A673 (cell line): ENCODE results near the gene PSMA5. TPM values are rescaled to one million over a fixed set of nuclear protein-coding genes. Genes with fewer than 3 reads are reported as not detected.
"Not testable (repeated sequence)": the region's sequence is repeated elsewhere in the genome, so short reads cannot be mapped to it uniquely, and the experiment has no call there.

Experiments used
- BruUV-seq: library from RNA; stranded (reverse); fragments of 400-500 nt; replicated peaks from 2 replicates; lab custom pipeline; 2021; lab: Mats Ljungman, UMichigan
- CTCF ChIA-PET: fragments of 300-600 bp; sonication (Branson Sonifier 250); formaldehyde crosslinking; loops from one replicate; lab custom pipeline; 2022; ENCODE audit warnings: antibody characterized with exemption; lab: Charles Lee
- POLR2A ChIA-PET: fragments of 300-600 bp; sonication (Branson Sonifier 250); formaldehyde crosslinking; loops from one replicate; lab custom pipeline; 2022; ENCODE audit warnings: antibody characterized with exemption; ENCODE audit not compliant: low non-redundant PET; lab: Charles Lee
- DNase-seq: peaks from one replicate; pipeline ENCODE4 v3.0.0-alpha.2; 2015; ENCODE audit warnings: low spot score
- H3K27ac ChIP-seq: fragments of 200-600 bp; sonication (generic); 2 replicates; pipeline ENCODE4 v1.5.1; 2016; ENCODE audit warnings: mixed run types, low read depth, mild to moderate bottlenecking, mixed read lengths, antibody characterized with exemption, low read length; ENCODE audit not compliant: poor library complexity, severe bottlenecking
- H3K27me3 ChIP-seq: fragments of 200-600 bp; sonication (generic); replicated peaks from 2 replicates; pipeline ENCODE4 v1.6.1; 2017; ENCODE audit warnings: mixed run types, low read depth, mild to moderate bottlenecking, mixed read lengths, antibody characterized with exemption, low read length; ENCODE audit not compliant: insufficient read depth, poor library complexity
- H3K36me3 ChIP-seq: fragments of 200-600 bp; sonication (generic); 2 replicates; pipeline ENCODE4 v1.6.1; 2016; ENCODE audit warnings: mixed run types, mild to moderate bottlenecking, mixed read lengths, antibody characterized with exemption, low read length; ENCODE audit not compliant: insufficient read depth, poor library complexity, severe bottlenecking
- H3K4me1 ChIP-seq: fragments of 200-600 bp; sonication (generic); 2 replicates; pipeline ENCODE4 v1.6.1; 2017; ENCODE audit warnings: mixed run types, mild to moderate bottlenecking, mixed read lengths, antibody characterized with exemption, low read length; ENCODE audit not compliant: insufficient read depth, poor library complexity, severe bottlenecking
- H3K4me3 ChIP-seq: fragments of 200-600 bp; sonication (generic); 2 replicates; pipeline ENCODE4 v1.5.1; 2016; ENCODE audit warnings: low read depth, mixed run types, mild to moderate bottlenecking, mixed read lengths, low read length; ENCODE audit not compliant: poor library complexity, severe bottlenecking
- H3K9me3 ChIP-seq: fragments of 200-600 bp; sonication (generic); 2 replicates; pipeline ENCODE4 v1.6.1; 2016; ENCODE audit warnings: mixed run types, low read depth, mild to moderate bottlenecking, mixed read lengths, antibody characterized with exemption, low read length; ENCODE audit not compliant: poor library complexity, severe bottlenecking
- EZH2 ChIP-seq: fragments of 200-600 bp; sonication (generic); IDR thresholded peaks from 2 replicates; pipeline ENCODE4 v1.6.1; 2017; ENCODE audit warnings: borderline replicate concordance, low read depth, mild to moderate bottlenecking, mixed read lengths, antibody characterized with exemption, low read length; ENCODE audit not compliant: poor library complexity, severe bottlenecking
- intact Hi-C: fragments of 100-400 bp; cut with micrococcal nuclease; formaldehyde crosslinking; loops from one replicate; pipeline ENCODE4 v1.10.0; 2022; ENCODE audit not compliant: unreplicated experiment
- total RNA-seq: library from RNA; stranded (reverse); gene quantifications from 2 replicates; pipeline ENCODE4 v1.2.3, GENCODE V29; 2021
- TF ChIP-seq, protein P1 (sequence below): fragments of 300-800, 200-600 bp; sonication (generic); conservative IDR thresholded peaks from 2 replicates; pipeline ENCODE4 v1.5.1; 2017; ENCODE audit warnings: low read depth, mild to moderate bottlenecking, antibody characterized with exemption, low read length, moderate library complexity, mixed read lengths

Gene PSMA5
- total RNA-seq, 1 experiment from 2014 or later: 201 TPM

DNA sequence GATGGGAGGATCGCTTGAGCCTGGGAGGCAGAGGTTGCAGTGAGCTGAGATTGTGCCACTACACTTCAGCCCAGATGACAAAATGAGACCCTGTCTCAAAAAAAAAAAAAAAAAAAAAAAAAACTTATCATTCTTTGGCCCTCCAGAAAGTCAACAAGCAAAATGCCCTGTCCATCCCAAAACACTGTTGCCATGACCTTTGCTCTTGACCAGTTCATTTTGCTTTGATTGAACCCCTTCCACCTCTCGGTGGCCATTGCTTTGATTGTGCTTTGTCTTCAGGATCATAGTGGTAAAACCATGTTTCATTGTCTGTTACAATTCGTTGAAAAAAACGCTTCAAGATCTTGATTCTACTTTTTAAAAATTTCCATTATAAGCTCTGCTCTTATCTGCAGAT is 31.6 kb upstream of the PSMA5 start:
- POLR2A ChIA-PET: no interaction called here
- TF ChIP-seq, protein P1, sequence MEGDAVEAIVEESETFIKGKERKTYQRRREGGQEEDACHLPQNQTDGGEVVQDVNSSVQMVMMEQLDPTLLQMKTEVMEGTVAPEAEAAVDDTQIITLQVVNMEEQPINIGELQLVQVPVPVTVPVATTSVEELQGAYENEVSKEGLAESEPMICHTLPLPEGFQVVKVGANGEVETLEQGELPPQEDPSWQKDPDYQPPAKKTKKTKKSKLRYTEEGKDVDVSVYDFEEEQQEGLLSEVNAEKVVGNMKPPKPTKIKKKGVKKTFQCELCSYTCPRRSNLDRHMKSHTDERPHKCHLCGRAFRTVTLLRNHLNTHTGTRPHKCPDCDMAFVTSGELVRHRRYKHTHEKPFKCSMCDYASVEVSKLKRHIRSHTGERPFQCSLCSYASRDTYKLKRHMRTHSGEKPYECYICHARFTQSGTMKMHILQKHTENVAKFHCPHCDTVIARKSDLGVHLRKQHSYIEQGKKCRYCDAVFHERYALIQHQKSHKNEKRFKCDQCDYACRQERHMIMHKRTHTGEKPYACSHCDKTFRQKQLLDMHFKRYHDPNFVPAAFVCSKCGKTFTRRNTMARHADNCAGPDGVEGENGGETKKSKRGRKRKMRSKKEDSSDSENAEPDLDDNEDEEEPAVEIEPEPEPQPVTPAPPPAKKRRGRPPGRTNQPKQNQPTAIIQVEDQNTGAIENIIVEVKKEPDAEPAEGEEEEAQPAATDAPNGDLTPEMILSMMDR: no peak
- no peak for TF ChIP-seq EZH2
- no TSS peak for BruUV-seq

DNA sequence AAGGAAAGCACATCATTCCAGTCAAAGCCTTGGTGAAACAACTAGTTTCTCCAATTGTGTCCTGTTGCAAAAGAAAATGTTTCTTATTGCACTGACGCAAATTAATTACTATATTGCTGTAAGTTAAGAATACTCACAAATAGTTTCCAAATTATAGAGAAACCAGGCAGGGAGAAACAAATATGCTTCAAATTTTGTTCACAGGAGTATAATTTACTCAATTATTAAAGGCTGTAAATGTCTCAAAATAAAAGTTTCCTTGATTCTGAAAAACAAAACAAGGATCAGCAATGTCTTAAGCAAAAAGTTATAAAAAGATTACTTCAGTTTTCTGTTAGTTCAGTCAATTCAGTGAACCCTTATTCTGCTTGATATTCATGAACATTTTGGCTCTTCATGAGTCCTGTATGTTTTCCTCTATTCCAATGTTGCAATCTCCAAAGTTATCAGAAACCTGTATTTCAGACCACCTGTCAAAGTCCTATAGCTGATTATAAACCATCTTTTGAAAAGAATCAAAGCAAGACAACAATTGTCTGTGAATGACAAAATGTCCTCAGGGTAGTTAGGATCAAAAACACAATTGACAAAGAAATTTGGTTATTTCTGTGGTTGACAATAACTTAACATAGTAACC is 28.4 kb upstream of the PSMA5 start:
- no peak for DNase-seq
- ChIA-PET POLR2A (interaction anchor here (0.7 kb wide), 1 partner anchor 886 kb away, joined by 3 read pairs; no protein-coding TSS in a partner anchor), CTCF (no interaction called here)
- H3K4me3 ChIP-seq: no peak overlapping the region
- peaks cover 6% of the 10 kb centered on the region for H3K9me3 ChIP-seq
- no peaks in the 10 kb centered on the region for H3K36me3 ChIP-seq
- peaks cover 36% of the 10 kb centered on the region for H3K27me3 ChIP-seq
- TF ChIP-seq, protein P1: no peak
- TF ChIP-seq EZH2: no peak
- intact Hi-C loops: no loop called here
- no peaks in the 10 kb centered on the region for H3K4me1 ChIP-seq
- BruUV-seq: no TSS peak
- H3K27ac ChIP-seq: no peak overlapping the region

More for the DNA sequence above, 31.6 kb upstream of the PSMA5 start:
- Histone ChIP-seq H3K4me3 (no peak overlapping the region), H3K4me1 (no peaks in the 10 kb centered on the region), H3K27me3 (peaks cover 49% of the 10 kb centered on the region), H3K36me3 (no peaks in the 10 kb centered on the region), H3K9me3 (peaks cover 6% of the 10 kb centered on the region), H3K27ac (no peak overlapping the region)
- no peak for DNase-seq
- CTCF ChIA-PET: no interaction called here
- intact Hi-C loops: no loop called here

GRCh38 chr1:109447524-109447923 is 21.3 kb upstream of the PSMA5 start:
- POLR2A ChIA-PET: no interaction called here
- no TSS peak for BruUV-seq
- no peak for TF ChIP-seq EZH2
- TF ChIP-seq, protein P1: no peak
- no peak for DNase-seq
- CTCF ChIA-PET: no interaction called here
- intact Hi-C loops: no loop called here
- no peaks in the 10 kb centered on the region for H3K36me3 ChIP-seq
- peaks cover 59% of the 10 kb centered on the region for H3K27me3 ChIP-seq
- no peak overlapping the region for H3K4me3 ChIP-seq
- H3K9me3 ChIP-seq: no peaks in the 10 kb centered on the region
- no peaks in the 10 kb centered on the region for H3K4me1 ChIP-seq
- H3K27ac ChIP-seq: no peak overlapping the region

- CTCF ChIA-PET, intact Hi-C loops, H3K27ac ChIP-seq, H3K4me3 ChIP-seq, H3K4me1 ChIP-seq, BruUV-seq, H3K36me3 ChIP-seq, DNase-seq, H3K9me3 ChIP-seq, POLR2A ChIA-PET: not testable (repeated sequence)
- peaks cover 73% of the 10 kb centered on the region for H3K27me3 ChIP-seq
Observed at GRCh38 chr1:109445949-109446695, 19.9 kb upstream of the PSMA5 start.
